ENCODE data around the gene STOX1. TPM values are rescaled to one million over a fixed set of nuclear protein-coding genes. Genes with fewer than 3 reads are reported as not detected.
"Not testable (repeated sequence)": the region's sequence is repeated elsewhere in the genome, so short reads cannot be mapped to it uniquely, and the experiment has no call there.

STOX1 gene
- total RNA-seq, 1 donor from 2014 or later, result 0.41 TPM

DNA sequence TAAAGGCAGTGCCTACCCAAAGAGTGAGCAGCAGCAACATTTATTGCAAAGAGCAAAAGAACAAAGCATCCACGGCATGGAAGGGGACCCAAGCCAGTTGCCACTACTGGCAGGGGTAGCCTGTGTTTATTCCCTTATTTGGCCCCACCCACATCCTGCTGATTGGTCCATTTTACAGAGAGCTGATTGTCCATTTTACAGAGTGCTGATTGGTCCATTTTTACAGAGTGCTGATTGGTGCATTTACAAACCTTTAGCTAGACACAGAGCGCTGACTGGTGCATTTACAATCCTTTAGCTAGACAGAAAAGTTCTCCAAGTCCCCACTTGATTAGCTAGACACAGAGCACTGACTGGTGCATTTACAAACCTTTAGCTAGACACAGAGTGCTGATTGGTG is 4.7 kb upstream of the STOX1 start:
- intact Hi-C loops (cut with DNase I); ATAC-seq; DNase-seq (ENCODE audit: missing footprints): not testable (repeated sequence)

DNA sequence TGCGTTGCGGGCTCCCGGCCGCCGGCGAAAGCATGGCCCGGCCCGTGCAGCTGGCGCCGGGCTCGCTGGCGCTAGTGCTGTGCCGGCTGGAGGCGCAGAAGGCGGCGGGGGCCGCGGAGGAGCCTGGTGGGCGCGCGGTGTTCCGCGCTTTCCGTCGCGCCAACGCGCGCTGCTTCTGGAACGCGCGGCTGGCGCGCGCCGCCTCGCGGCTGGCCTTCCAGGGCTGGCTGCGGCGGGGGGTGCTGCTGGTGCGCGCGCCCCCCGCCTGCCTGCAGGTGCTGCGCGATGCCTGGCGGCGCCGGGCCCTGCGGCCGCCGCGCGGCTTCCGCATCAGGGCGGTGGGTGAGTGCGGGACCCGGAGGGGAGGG is 245 bp downstream of the STOX1 start:
- ATAC-seq; intact Hi-C loops (cut with DNase I); DNase-seq (ENCODE audit: missing footprints): not testable (repeated sequence)

DNA sequence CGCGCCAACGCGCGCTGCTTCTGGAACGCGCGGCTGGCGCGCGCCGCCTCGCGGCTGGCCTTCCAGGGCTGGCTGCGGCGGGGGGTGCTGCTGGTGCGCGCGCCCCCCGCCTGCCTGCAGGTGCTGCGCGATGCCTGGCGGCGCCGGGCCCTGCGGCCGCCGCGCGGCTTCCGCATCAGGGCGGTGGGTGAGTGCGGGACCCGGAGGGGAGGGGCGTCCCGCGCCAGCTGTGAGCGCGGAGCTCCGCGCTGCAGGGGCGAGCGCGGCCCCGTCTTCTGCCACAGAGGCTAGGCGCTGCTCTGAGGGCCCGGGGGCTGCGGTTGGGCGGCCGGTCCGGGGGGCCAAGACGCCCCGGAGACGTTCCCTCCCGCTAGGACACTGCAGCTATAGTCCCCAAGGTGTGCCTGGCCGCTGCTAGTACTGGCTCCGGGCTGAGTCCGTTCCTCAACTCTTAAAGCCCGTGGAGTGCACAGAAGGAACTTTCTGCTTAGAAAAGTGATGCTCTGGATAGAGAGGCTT is 811 bp downstream of the STOX1 start:
- intact Hi-C loops (cut with DNase I); DNase-seq (ENCODE audit: missing footprints); ATAC-seq: not testable (repeated sequence)

DNA sequence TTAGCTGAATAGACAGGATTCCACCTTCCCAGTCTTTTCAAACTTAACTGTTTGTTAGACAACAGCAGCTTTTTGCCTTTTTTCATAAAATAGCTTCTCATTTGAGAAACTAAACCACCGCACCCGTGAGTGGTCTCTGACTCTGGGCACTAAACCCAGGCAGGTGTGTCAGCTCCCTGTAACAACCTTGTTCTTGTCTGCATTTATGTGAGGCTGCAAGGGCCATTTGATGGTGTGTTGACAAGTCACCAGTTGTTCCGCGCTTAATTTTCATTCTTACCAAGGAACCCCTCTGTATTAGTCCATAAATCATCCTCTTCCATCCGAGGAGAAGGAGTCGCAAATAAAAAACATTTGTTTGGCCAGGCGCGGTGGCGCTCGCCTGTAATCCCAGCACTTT is 1.5 kb downstream of the STOX1 start:
- intact Hi-C loops (cut with DNase I), result no loop called here
- no peak for ATAC-seq
- DNase-seq (ENCODE audit: missing footprints), result no peak

DNA sequence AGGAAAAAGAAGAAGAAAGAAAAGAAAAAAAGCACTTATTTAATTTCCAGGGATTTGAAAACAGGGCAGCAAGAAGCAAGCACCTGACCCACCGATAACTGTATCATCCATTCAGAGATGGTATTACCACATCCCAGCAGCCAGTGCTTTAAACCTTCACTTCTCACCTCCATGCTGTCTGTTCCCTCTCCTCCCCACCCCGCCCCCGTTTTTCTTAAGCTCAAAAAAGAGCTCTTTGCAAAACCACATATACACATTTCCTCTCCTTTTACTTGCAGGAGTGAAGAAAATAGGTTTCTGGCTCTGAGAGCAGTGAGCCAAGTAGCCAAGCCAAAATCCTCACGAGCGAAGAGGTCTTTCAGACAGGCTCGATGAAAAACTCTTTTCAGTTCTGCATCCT is 2.2 kb downstream of the STOX1 start:
- intact Hi-C loops (cut with DNase I), result no loop called here
- no peak for DNase-seq (ENCODE audit: missing footprints)
- no peak for ATAC-seq

DNA sequence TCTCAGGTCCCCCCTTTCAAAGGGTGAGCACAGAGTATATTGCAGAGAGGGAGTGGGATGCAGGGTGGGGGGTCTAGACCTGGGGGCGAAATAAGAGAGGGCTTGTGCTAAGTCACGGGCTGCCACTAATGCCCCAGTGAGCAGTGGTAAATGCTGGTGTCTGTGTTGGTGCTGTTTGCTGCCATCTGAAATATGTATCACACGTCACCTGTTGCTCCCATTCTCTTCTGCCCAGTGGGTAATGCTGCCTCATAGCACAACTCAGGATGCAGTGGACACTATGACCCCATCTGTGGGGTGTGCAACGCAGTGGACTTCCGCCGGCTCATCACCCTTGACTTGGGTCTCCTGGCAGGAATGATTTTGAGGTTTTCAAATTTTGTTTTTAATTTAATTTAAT is 2.6 kb downstream of the STOX1 start:
- no peak for DNase-seq (ENCODE audit: missing footprints)
- intact Hi-C loops (cut with DNase I), result no loop called here
- no peak for ATAC-seq

DNA sequence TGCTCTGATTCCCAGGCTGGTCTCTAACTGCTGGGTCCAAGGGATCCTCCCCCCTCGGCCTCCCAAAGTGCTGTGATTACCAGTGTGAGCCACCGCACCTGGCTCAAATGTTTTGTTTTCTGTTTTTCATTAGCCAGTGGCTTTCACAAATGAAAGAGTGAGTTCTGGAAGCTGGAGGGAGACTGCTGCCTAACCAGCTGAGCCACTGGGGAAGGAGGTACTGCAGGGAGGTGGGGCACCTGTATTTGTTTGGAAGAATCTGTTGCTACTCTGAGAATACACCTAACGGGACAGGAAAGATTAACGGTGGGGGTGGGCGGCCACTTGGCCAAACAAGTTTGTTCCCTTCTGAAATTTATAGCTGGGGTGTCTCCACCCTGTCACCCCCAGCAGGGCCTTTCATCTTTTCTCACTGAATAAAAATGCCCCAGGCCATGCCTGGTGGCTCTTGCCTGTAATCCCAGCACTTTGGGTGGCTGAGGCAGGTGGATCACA is 4.7 kb downstream of the STOX1 start:
- ATAC-seq, result no peak
- intact Hi-C loops (cut with DNase I), result no loop called here

DNA sequence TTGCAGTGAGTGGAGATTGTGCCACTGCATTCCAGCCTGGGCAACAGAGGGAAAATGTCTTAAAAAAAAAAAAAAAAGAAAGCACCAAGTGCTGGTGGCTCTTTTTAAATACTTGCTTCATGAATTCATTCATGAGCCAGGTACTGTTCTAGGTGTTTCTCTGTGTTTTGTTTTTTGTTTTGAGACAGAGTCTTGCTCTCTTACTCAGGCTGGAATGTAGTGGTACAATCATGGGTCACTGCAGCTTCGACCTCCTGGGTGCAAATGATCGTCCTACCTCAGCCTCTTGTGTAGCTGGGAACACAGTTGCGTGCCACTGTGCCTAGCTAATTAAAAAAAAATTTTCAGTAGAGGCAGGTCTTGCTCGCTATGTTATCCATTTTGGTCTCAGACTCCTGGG is 5.3 kb downstream of the STOX1 start:
- intact Hi-C loops (cut with DNase I), result no loop called here
- ATAC-seq, result no peak

More for the DNA sequence above, 4.7 kb downstream of the STOX1 start:
- no peak for DNase-seq (ENCODE audit: missing footprints)

DNA sequence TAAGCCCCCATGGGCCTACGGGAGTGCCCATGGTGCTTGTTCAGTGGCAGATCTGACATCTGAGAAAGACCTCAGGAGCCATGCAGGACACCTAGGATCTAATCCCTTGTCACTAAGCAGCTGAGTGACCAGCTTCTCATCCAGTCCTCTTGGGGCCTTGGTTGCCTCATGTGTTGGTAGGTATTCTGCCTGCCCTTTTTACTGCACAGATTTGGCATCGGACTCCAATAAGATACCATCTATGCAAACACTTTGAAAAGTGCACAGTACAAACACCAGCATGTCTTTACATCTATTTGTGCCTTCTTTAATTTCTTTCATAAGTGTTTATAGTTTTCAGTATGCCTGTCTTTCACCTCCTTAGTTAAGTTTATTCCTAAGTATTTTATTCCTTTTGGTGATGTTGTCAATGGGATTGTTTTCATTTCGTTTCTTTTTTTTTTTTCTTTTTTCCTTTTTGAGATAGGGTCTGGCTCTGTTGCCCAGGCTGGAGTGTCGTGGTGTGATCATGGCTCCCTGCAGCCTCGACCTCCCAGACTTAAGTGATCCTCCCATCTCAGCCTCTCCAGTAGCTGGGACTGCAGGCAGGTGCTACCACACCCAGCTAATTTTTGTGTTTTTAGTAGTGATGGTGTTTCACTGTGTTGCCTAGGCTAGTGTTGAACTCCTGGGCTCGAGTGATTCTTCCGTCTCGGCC is 10.4 kb downstream of the STOX1 start:
- DNase-seq (ENCODE audit: missing footprints) (no peak), ATAC-seq (no peak)
- intact Hi-C loops (cut with DNase I), result no loop called here

More for the DNA sequence above, 5.3 kb downstream of the STOX1 start:
- no peak for DNase-seq (ENCODE audit: missing footprints)

DNA sequence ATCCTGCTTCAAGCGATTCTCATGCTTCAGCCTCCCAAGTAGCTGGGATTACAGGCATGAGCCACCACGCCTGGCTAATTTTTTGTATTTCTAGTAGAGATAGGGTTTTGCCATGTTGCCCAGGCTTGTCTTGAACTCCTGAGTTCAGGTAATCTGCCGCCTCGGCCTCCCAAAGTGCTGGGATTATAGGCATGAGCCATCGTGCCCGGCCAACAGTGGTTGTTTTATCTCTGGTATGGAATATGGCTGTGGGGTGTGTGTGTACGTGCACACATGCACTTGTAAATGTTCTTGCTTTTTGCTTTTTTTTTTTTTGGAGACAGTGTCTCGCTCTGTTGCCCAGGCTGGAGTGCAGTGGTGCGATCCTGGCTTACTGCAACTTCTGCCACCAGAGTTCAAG is 13.3 kb downstream of the STOX1 start:
- ATAC-seq; intact Hi-C loops (cut with DNase I); DNase-seq (ENCODE audit: missing footprints): not testable (repeated sequence)

DNA sequence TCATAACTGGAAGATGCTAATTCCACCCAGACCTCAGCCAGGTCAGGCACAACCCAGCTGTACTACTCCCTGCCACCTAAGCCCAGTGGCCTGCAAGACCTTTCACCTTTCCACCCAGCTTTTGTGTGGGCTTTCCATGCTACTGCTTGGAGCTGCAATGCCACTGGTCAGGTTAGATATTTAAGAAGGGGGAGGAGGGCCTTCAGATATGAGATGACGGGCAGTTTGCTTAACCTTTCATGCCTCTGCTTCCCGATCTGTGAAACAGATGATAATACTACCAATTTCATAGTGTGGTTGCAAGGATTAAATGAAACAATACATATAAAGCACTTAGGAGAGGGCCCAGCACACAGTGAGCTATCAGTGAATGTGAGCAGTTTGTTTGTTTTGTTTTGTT is 20.9 kb downstream of the STOX1 start:
- intact Hi-C loops (cut with DNase I), result no loop called here
- ATAC-seq (no peak), DNase-seq (ENCODE audit: missing footprints) (no peak)

DNA sequence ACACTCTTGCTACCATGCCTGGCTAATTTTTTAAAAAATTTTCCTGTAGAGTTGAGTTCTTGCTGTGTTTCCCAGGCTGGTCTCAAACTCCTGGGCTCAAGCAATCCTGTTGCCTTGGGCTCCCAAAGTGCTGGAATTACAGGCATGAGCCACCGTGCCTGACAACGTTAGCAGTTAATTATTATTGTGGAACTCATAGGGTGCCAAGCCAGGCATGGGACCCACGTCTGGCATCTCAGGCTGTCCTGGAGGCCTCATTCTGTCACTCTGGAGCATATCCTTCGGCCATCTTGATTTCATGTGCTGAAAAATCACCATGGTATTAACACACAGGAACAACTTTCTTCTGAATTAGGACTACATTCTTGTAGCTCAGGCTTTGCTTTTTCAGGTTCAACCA is 21.5 kb downstream of the STOX1 start:
- intact Hi-C loops (cut with DNase I), result no loop called here
- ATAC-seq (no peak), DNase-seq (ENCODE audit: missing footprints) (no peak)

DNA sequence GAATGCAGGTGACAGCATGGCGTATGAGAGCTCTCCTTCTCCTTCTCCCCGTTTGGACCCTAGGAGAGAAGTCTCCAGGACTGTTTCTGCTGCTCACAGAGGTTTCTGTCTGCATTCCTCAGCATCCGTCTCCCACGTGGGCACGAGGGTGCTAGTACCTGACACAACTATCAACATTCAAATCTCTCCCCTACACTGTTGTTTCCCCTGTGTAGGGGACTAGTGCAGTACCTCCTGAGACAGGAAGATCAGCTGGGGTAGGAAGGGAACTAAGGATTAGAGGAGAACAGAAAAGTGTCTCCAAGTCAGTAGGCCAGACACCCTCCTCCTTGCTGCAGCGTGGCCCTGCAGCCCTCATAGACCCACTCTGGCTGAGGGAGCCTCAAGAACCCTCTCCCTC is 29.0 kb downstream of the STOX1 start:
- ATAC-seq, result no peak
- intact Hi-C loops (cut with DNase I), result no loop called here
- DNase-seq (ENCODE audit: missing footprints), result no peak

DNA sequence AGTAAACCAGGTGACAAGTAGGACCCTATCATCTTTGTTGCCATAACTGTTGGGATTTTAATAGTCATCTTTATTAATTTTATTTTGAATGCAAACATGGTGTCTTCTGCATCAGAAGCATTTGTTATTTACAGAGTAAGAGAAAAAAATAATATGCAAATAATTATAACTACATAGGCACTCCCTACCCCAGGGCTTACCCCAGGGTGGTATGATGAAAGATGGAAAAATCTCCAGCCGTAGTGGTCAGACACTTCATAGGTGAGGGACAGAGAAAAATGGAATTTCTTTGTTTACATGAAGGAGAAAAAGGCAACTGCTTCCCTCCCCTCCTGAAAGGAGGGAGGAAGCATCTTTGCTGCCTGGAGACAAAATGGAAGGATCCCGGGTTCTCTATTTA is 29.7 kb downstream of the STOX1 start:
- DNase-seq (ENCODE audit: missing footprints) (no peak), ATAC-seq (no peak)
- intact Hi-C loops (cut with DNase I), result no loop called here

DNA sequence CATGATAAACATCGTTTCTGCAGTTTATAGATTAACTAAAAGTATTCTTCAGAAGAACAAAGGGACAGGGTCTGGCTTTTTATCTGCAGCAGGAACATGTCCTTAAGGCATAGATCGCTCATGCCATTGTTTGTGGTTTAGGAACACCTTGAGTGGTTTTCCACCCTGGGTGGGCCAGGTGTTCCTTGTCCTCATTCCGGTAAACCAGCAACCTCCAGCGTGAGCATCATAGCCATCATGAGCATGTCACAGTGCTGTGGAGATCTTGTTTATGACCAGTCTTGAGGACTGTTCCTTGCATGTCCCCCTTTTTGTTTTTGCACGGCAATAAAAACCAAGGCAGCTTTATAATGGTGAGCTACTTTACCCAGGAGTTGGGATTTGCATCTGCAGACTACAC is 33.9 kb downstream of the STOX1 start:
- ATAC-seq (no peak), DNase-seq (ENCODE audit: missing footprints) (no peak)
- intact Hi-C loops (cut with DNase I), result no loop called here

DNA sequence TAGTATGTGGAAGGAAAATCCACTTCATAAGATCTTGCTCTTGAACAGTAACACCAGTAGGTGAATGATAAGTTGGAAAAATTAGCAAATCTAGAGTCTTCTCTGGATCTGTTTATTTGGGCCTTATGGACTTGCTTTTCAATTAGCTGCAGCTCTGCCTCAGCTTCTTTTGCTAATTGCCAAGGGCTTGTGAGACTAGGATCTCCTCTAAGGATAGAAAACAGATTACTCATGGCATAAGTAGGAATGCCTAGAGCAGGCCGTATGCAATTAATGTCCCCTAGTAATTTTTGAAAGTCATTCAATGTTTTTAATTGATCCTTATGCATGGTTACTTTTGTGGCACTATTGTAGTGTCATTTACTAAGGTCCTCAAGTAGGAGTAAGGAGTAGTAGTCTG is 37.3 kb downstream of the STOX1 start:
- ATAC-seq (no peak), DNase-seq (ENCODE audit: missing footprints) (no peak)
- intact Hi-C loops (cut with DNase I), result no loop called here

DNA sequence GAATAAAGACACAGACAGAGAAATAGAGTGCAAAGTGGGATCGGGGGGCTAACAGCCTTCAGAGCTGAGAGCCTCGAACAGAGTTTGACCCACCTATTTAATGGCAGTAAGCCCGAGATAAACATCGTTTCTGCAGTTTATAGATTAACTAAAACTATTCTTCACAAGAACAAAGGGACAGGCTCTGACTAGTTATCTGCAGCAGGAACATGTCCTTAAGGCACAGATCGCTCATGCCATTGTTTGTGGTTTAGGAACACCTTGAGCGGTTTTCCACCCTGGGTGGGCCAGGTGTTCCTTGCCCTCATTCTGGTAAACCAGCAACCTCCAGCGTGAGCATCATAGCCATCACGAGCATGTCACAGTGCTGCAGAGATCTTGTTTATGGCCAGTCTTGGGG is 40.8 kb downstream of the STOX1 start:
- DNase-seq (ENCODE audit: missing footprints); ATAC-seq; intact Hi-C loops (cut with DNase I): not testable (repeated sequence)

DNA sequence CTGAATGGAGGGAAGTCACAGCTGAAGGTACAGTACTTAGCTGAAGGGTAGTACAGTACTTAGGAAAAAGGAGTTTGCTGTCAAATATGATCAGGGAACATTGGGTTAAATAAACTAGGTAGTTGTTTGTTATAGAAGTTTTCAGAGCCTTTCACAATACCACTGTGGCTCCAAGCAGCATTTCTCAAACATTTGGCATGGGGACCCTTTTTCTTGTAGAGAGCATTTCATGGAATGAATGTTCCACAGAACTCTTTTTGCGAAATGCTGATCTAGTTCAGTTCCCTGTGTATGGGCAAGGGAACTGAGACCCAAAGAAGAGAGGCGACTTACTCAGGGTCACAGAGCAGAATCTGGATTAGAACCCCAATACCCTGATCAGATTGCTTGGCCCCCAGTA is 42.3 kb downstream of the STOX1 start:
- ATAC-seq (no peak), DNase-seq (ENCODE audit: missing footprints) (no peak)
- intact Hi-C loops (cut with DNase I), result no loop called here

DNA sequence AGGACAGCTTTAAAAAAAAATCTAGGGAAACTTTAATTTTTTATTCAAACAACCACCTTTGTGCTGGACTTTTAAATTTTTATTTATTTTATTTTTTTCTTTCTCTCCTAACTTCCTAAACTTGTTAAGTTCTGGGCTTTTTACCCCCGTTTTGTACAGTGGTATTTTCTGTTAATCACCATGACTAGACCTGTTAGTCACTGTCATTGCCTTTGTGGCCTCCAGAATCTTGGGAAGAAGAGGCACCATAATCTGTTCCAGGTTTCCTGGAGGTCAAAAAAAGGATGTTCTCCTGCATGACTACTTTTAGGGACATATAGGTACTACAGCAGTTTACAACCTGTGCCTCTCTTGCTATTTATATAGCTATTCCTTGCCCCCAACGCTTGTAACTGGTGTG is 42.7 kb downstream of the STOX1 start:
- intact Hi-C loops (cut with DNase I), result no loop called here
- no peak for DNase-seq (ENCODE audit: missing footprints)
- ATAC-seq, result no peak

DNA sequence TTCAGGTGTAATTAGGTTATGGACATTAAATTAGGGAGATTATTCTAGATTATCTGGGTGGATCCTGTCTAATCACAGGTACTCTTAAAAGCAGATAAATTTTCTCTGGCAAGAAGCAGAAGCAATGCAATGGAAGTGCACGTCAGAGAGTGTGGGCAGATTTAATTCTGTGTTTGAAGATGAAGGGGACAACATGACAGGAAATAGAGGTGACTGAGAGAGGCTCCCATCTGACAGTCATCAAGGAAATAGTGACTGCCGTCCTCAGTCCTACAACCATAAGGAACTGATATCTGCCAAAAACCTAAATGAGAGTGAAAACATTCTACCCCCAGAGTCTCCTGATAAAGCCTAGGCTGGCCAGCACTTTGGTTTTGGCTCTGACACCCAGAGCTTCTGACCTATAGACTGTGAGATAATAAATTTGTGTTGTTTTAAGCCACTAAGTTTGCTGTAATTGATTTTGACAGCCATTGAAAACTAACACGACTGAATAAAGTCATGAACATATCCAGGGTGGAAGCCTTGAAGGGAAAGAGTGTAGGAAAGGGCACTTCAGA is 43.3 kb downstream of the STOX1 start:
- ATAC-seq (no peak), DNase-seq (ENCODE audit: missing footprints) (no peak)
- intact Hi-C loops (cut with DNase I), result no loop called here

Data from Right ventricle myocardium inferior (tissue), 1 donor.